Duodenal mucosa (tissue), 2 donors: ENCODE data around the gene MYO9B.
"Not testable (repeated sequence)": the region's sequence is repeated elsewhere in the genome, so short reads cannot be mapped to it uniquely, and the experiment has no call there.

Experiments used
- H3K27ac ChIP-seq: one replicate; pipeline ENCODE4 v1.7.0; 2013; ENCODE audit warnings: low read depth, low read length
- H3K27me3 ChIP-seq, 2 donors: one replicate each; pipeline ENCODE4 v1.7.0; 2013; ENCODE audit warnings: low read length in 2 of 2, control low read depth in 1 of 2; ENCODE audit not compliant: insufficient read depth in 2 of 2, control insufficient read depth in 1 of 2
- H3K36me3 ChIP-seq, 2 donors: one replicate each; pipeline ENCODE4 v1.7.0; 2013; ENCODE audit warnings: low read length in 2 of 2, control low read depth in 1 of 2; ENCODE audit not compliant: insufficient read depth in 2 of 2, control insufficient read depth in 1 of 2
- H3K4me1 ChIP-seq, 2 donors: one replicate each; pipeline ENCODE4 v1.7.0; 2013; ENCODE audit warnings: low read length in 2 of 2, control low read depth in 1 of 2; ENCODE audit not compliant: insufficient read depth in 2 of 2, control insufficient read depth in 1 of 2
- H3K4me3 ChIP-seq, 2 donors: one replicate each; pipeline ENCODE4 v1.7.0; 2013; ENCODE audit warnings: low read length in 2 of 2, low read depth in 1 of 2
- H3K9ac ChIP-seq, 2 donors: one replicate each; pipeline ENCODE4 v1.7.0; 2013; ENCODE audit warnings: low read length in 2 of 2, low read depth in 1 of 2
- H3K9me3 ChIP-seq, 2 donors: one replicate each; pipeline ENCODE4 v1.7.0; 2013; ENCODE audit warnings: low read length in 2 of 2, control low read depth in 1 of 2; ENCODE audit not compliant: control insufficient read depth in 1 of 2

MYO9B gene

DNA sequence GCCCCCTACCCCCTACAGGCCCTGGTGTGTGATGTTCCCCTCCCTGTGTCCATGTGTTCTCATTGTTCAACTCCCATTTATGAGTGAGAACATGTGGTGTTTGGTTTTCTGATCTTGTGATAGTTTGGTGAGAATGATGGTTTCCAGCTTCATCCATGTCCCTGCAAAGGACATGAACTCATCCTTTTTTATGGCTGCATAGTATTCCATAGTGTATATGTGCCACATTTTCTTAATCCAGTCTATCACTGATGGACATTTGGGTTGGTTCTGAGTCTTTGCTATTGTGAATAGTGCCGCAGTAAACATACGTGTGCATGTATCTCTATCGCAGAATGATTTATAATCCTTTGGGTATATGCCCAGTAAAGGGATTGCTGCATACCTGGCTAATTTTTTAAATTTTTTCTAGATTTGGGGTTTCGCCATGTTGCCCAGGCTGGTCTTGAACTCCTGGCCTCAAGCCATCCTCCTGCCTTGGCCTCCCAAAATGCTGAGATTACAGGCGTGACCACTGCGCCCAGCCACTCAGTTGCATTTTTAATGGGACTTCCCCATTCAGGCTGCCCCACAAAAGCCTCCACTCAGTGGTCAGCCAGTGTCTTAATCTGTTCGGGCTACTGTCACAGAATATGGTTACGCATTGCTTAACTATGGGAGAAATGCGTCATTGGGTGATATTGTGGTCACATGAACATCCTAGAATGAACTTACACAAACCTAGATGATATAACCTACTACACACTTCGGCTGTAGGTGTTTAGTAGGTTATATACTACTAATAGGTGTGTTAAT lies 62.7 kb downstream of the MYO9B start:
- not testable (repeated sequence) for H3K27ac ChIP-seq
- peaks cover 10 to 11% of the 10 kb centered on the region in 2 donors for H3K4me1 ChIP-seq

DNA sequence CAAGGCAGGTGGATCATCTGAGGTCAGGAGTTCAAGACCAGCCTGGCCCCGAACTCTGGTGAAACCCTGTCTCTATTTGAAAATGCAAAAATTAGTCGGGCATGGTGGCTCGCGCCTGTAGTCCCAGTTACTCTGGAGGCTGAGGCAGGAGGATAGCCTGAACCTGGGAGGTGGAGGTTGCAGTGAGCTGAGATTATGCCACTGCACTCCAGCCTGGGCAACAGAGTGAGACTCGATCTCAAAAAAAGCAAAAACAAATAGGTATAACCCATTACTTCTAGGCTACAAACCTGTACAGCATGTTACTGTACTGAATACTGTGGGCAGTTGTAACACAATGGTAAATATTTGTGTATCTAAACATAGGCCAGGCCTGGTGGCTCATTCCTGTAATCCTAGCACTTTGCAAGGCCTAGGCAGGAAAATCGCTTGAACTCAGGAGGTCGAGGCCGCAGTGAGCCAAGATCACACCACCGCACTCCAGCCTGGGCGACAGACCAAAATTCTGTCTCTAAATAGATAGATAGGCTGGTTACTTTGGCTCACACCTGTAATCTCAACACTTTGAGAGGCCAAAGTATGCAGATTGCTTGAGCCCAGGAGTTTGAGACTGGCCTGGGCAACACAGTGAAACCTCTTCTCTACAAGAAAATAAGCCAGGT lies 63.5 kb downstream of the MYO9B start:
- H3K27ac ChIP-seq = no peak overlapping the region
- no peaks in the 10 kb centered on the region for H3K27me3 ChIP-seq
- no peaks in the 10 kb centered on the region for H3K9me3 ChIP-seq
- H3K4me3 ChIP-seq = no peak overlapping the region
- H3K9ac ChIP-seq = no peak overlapping the region
- peaks cover 10 to 11% of the 10 kb centered on the region in 2 donors for H3K4me1 ChIP-seq
- peaks cover 0 to 6% of the 10 kb centered on the region in 2 donors for H3K36me3 ChIP-seq

More for the DNA sequence above, 62.7 kb downstream of the MYO9B start:
- not testable (repeated sequence) for H3K36me3 ChIP-seq, H3K9me3 ChIP-seq, H3K9ac ChIP-seq, H3K4me3 ChIP-seq, H3K27me3 ChIP-seq

DNA sequence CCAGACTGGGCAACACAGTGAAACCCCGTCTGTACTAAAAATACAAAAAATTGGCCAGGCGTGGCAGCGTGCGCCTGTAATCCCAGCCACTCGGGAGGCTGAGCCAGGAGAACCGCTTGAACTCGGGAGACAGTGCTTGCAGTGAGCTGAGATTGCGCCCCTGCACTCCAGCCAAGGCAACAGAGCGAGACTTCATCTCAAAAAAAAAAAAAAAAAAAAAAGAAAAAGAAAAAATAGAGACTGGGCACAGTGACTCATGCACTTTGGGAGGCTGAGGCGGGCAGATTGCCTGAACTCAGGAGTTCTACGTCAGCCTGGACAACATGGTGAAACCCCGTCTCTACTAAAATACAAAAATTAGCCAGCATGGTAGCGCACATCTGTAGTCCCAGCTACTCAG lies 69.2 kb downstream of the MYO9B start:
- not testable (repeated sequence) for H3K9ac ChIP-seq, H3K4me1 ChIP-seq, H3K27me3 ChIP-seq, H3K9me3 ChIP-seq, H3K27ac ChIP-seq, H3K4me3 ChIP-seq
- H3K36me3 ChIP-seq = peaks cover 6 to 30% of the 10 kb centered on the region in 2 donors

DNA sequence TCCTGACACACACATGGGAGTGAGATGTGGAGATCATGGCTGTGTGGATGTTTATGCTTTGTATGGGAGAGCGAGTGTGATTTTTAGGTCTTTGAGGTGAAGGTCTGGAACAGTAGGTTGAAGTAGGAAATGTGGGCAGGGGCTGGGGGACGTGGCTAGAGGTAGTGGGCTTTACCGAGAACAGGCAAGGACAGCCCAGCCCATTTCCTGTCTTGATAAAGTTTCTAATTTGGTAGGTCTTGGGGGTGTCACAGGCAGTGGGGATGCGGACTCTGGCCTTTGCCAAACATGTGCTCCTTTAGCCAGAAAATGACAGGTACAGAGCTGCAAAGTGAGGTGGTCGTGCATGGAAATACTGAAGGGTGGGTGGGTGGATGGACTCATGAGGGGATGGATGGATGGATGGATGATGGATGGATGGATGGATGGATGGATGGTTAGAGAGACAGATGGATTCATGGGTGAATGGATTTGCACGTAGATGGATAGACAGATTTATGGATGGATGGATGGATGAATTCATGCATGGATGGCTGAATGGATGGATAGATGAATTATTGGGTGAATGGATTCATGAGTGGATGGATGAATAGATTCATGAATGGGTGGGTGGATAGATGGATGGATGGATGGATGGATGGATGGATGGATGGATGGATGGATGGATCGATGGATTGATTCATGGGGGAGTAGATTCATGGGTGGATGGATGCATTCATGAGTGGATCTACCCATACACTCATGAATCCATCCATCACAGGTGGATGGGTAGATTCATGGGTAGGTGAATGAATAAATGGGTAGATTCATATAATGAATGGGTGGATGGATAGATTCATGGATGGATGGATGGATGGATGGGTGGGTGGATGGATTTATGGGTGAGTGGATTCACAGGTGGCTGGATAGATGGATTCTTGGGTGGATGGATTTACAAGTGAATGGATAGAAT lies 70.2 kb downstream of the MYO9B start:
- H3K4me3 ChIP-seq = no peak overlapping the region
- H3K9me3 ChIP-seq = no peaks in the 10 kb centered on the region
- H3K4me1 ChIP-seq = no peaks in the 10 kb centered on the region
- H3K27ac ChIP-seq = no peak overlapping the region
- no peak overlapping the region for H3K9ac ChIP-seq
- no peaks in the 10 kb centered on the region for H3K27me3 ChIP-seq
- peaks cover 6 to 34% of the 10 kb centered on the region in 2 donors for H3K36me3 ChIP-seq

DNA sequence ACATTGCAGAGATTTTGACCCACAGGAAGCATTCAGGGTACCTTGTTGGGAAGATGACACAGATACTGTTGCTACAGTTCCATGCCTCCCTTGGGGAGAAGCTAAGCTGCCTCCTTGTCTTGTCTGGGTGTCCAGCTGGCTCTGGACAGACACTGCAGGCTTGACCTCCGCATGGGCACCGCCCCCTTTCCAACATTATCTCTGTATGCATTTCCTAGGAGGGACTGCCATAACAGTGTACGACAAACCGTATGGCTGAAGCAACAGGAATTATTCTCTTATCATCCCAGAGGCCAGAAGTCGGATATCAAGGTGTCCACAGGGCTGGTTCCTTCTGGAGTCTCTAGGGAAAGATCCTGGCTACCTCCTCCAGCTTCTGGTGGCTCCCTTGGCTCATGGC lies 72.6 kb downstream of the MYO9B start:
- no peak overlapping the region for H3K9ac ChIP-seq
- no peak overlapping the region for H3K27ac ChIP-seq
- H3K36me3 ChIP-seq = peaks cover 6 to 45% of the 10 kb centered on the region in 2 donors
- no peaks in the 10 kb centered on the region for H3K27me3 ChIP-seq
- H3K4me3 ChIP-seq = no peak overlapping the region
- H3K9me3 ChIP-seq = no peaks in the 10 kb centered on the region
- no peaks in the 10 kb centered on the region for H3K4me1 ChIP-seq

DNA sequence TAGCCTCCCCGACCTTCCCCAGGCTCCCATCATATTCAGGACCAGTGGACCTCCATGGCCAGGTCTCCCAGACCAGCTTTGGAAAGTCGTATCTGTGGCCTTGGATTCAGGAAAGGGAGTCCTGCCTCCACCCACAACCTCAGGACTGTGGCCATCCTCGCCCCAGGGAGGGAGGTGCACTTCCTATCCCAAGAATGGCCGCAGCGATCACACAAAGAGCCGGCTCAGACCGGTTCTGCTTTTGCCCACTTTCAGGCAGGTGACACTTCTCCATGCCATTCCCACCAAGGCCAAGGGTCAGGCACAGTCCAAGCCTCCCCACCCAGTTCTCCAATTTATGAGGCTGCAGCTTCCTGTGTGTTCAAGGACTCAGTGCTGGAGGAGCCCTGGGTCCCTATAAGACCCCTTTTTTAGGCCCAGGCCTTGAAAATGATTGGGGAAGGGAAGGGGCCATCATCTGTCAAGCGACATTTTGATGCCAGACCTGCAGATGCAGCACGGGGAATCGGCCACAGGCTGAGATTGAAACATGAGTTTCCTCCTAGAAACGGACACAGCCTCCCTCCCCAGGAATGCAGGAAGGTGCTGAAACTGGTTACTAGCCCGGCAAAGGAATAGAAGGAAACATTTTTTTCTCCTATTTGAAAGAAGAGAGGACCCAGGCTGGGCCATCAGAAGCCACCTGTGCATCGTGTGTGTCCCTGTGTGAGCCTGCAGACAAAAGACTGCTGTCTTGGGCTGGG lies 74.0 kb downstream of the MYO9B start:
- Histone ChIP-seq H3K27ac (no peak overlapping the region), H3K36me3 (peaks cover 11 to 56% of the 10 kb centered on the region in 2 donors), H3K9ac (no peak overlapping the region), H3K27me3 (no peaks in the 10 kb centered on the region), H3K4me1 (no peaks in the 10 kb centered on the region), H3K9me3 (no peaks in the 10 kb centered on the region), H3K4me3 (no peak overlapping the region)

DNA sequence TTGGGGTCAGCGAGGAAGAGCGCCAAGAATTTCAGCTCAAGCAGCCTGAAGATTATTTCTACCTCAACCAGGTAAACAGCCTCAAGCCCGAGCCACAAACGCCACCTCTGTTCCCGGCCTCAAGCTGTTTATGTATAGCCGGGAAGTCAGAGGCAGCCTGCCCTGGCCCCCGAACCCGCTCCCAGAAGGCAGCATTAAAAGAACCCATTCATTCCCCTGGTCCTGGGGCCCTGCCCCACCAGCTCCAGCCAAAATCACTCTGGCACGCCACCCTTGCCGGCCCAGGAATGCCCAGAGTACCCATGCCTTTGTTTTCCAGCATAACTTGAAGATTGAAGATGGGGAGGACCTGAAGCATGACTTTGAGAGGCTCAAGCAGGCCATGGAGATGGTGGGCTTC lies 78.4 kb downstream of the MYO9B start:
- H3K27me3 ChIP-seq = no peaks in the 10 kb centered on the region
- H3K9ac ChIP-seq = no peak overlapping the region
- H3K27ac ChIP-seq = no peak overlapping the region
- H3K4me3 ChIP-seq = no peak overlapping the region
- H3K4me1 ChIP-seq = no peaks in the 10 kb centered on the region
- peaks cover 8 to 73% of the 10 kb centered on the region in 2 donors for H3K36me3 ChIP-seq
- no peaks in the 10 kb centered on the region for H3K9me3 ChIP-seq

DNA sequence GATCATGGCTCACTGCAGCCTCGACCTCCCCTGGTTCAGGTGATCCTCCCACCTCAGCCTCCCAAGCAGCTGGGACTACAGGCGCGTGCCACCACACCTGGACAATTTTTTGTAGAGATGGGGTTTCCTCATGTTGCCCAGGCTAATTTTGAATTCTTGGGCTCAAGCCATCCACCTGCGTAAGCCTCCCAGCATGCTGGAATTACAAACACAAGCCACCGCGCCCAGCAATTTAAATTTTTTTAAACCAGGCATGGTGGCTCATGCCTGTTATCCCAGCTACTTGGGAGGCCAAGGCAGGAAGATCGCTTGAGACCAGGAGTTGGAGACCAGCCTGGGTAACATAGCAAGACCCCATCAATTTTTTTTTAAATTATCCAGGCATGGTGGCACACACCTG lies 79.7 kb downstream of the MYO9B start:
- Histone ChIP-seq H3K27ac (no peak overlapping the region), H3K4me1 (no peaks in the 10 kb centered on the region), H3K9me3 (no peaks in the 10 kb centered on the region), H3K4me3 (no peak overlapping the region), H3K27me3 (no peaks in the 10 kb centered on the region), H3K36me3 (peaks cover 18 to 77% of the 10 kb centered on the region in 2 donors), H3K9ac (no peak overlapping the region)

DNA sequence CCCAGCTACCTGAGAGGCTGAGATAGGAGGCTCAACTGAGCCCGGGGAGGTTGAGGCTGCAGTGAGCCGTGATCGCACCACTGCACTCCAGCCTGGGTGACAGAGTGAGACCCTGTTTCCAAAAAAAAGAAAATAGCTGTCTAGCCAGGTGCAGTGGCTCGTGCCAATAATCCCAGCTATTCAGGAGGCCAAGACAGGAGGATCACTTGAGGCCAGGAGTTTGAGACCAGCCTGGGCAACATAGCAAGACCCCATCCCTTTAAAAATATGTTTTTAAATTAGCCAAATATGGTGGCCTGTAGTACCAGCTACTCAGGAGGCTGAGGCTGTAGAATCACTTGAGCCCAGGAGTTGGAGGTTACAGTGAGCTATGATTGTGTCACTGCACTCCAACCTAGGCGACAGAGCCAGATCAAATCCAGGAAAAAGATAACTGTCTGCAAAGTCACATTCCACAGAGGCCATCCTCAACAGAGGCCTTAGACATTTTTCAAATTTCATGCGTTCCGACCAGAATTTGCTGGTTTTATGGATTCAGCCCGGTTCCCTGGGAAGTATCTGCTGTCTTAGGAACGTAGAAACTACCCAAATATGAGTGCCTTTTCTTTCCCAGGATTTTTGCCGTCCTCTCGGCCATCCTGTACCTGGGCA lies 80.8 kb downstream of the MYO9B start:
- H3K36me3 ChIP-seq = peaks cover 22 to 76% of the 10 kb centered on the region in 2 donors
- H3K9me3 ChIP-seq = no peaks in the 10 kb centered on the region
- H3K27me3 ChIP-seq = no peaks in the 10 kb centered on the region
- no peak overlapping the region for H3K9ac ChIP-seq
- no peak overlapping the region for H3K4me3 ChIP-seq
- H3K4me1 ChIP-seq = no peaks in the 10 kb centered on the region
- H3K27ac ChIP-seq = no peak overlapping the region
